ENCODE data around the gene FAM3A.

DNA sequence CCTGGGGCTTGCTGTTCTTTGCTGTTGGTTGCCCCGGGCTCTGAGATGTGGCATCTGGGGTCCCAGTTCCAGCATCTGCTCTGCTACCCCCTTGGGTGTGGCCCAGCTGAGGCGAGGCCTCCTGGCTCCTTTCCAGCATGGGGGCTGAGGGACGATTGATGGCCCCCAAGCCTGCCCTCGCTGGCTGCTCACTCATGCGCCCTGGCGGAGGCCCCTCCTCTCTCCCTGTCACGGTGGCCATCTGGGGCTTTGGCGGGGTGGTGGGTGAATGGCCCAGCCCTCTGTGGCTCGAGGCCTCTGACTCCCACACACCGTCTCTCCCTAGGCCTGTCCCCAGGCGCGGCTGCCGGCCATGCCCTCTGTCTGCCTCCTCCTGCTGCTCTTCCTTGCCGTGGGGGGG lies 56.2 kb downstream of the FAM3A start:
- TF ChIP-seq, protein P1, sequence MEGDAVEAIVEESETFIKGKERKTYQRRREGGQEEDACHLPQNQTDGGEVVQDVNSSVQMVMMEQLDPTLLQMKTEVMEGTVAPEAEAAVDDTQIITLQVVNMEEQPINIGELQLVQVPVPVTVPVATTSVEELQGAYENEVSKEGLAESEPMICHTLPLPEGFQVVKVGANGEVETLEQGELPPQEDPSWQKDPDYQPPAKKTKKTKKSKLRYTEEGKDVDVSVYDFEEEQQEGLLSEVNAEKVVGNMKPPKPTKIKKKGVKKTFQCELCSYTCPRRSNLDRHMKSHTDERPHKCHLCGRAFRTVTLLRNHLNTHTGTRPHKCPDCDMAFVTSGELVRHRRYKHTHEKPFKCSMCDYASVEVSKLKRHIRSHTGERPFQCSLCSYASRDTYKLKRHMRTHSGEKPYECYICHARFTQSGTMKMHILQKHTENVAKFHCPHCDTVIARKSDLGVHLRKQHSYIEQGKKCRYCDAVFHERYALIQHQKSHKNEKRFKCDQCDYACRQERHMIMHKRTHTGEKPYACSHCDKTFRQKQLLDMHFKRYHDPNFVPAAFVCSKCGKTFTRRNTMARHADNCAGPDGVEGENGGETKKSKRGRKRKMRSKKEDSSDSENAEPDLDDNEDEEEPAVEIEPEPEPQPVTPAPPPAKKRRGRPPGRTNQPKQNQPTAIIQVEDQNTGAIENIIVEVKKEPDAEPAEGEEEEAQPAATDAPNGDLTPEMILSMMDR (conservative IDR thresholded peaks at IDR 0.05 in 1 of 2, IDR thresholded peaks at IDR 0.05 in 1 of 2; ENCODE audit: low read depth in 1 of 2, low read length in 2 of 2), result no peak
- no peak for TF ChIP-seq EZH2 (IDR thresholded peaks at IDR 0.05; ENCODE audit: low read length, missing control alignments)
